Smooth muscle cell (in vitro differentiated cells): ENCODE measurements around the gene ZNF423. TPM values are rescaled to one million over a fixed set of nuclear protein-coding genes. Genes with fewer than 3 reads are reported as not detected.

ENCODE experiments used
- DNase-seq: peaks from one replicate; lab custom pipeline; 2025; ENCODE audit not compliant: unreplicated experiment; lab: John Stamatoyannopoulos, UW
- H2AFZ ChIP-seq: fragments of 200-600 bp; sonication (generic); 2 replicates; pipeline ENCODE4 v1.6.0; 2016; ENCODE audit warnings: antibody characterized with exemption, low read depth, mild to moderate bottlenecking
- H3F3A ChIP-seq: fragments of 200-600 bp; sonication (generic); 2 replicates; pipeline ENCODE4 v1.6.0; 2017; ENCODE audit warnings: antibody characterized with exemption, low read depth
- H3K27ac ChIP-seq: fragments of 200-600 bp; sonication (generic); 2 replicates; pipeline ENCODE4 v1.5.1; 2016; ENCODE audit warnings: low read depth, mild to moderate bottlenecking
- H3K27me3 ChIP-seq: fragments of 200-600 bp; sonication (generic); 2 replicates; pipeline ENCODE4 v1.6.1; 2016; ENCODE audit warnings: low read depth, mild to moderate bottlenecking
- H3K36me3 ChIP-seq: fragments of 200-600 bp; sonication (generic); 2 replicates; pipeline ENCODE4 v1.5.1; 2016; ENCODE audit warnings: low read depth
- H3K4me1 ChIP-seq: fragments of 200-600 bp; sonication (generic); 2 replicates; pipeline ENCODE4 v1.5.1; 2016; ENCODE audit warnings: low read depth
- H3K4me2 ChIP-seq: fragments of 200-600 bp; sonication (generic); 2 replicates; pipeline ENCODE4 v1.6.0; 2016; ENCODE audit warnings: mild to moderate bottlenecking
- H3K4me3 ChIP-seq: fragments of 200-600 bp; sonication (generic); 2 replicates; pipeline ENCODE4 v1.5.1; 2016; ENCODE audit warnings: mild to moderate bottlenecking
- H3K79me2 ChIP-seq: fragments of 200-600 bp; sonication (generic); 2 replicates; pipeline ENCODE4 v1.6.0; 2016; ENCODE audit warnings: low read depth, mild to moderate bottlenecking
- H3K9ac ChIP-seq: fragments of 200-600 bp; sonication (generic); 2 replicates; pipeline ENCODE4 v1.6.0; 2016; ENCODE audit warnings: low read depth
- H3K9me3 ChIP-seq: fragments of 200-600 bp; sonication (generic); replicated peaks from 2 replicates; pipeline ENCODE4 v1.5.1; 2016; ENCODE audit warnings: low read depth
- H4K20me1 ChIP-seq: fragments of 200-600 bp; sonication (generic); 2 replicates; pipeline ENCODE4 v1.6.0; 2016; ENCODE audit warnings: low read depth
- WGBS: methylation state at CpG from one replicate; pipeline ENCODE4 v1.1.7; 2016; ENCODE audit warnings: low lambda C conversion rate; 5-methylcytosine and 5-hydroxymethylcytosine counted together
- polyA plus RNA-seq: library from polyadenylated mRNA; unstranded; fragments of >200 nt; fragmentation: Nextera tagmentation; extraction: Ambion mirVana; gene quantifications from 2 replicates; pipeline ENCODE4 v1.2.1, GENCODE V29; 2016
- total RNA-seq: library from RNA; depleted of rRNA; stranded (reverse); fragments of >200 nt; gene quantifications from 2 replicates; pipeline ENCODE4 v1.2.3, GENCODE V29; 2014
- TF ChIP-seq, protein P1 (sequence below): fragments of 200-600 bp; sonication (generic); IDR thresholded peaks from 2 replicates; pipeline ENCODE4 v1.5.1; 2017; ENCODE audit warnings: borderline replicate concordance, mild to moderate bottlenecking, antibody characterized with exemption; ENCODE audit not compliant: insufficient read depth, poor library complexity, severe bottlenecking

Gene ZNF423
- total and polyA plus RNA-seq, 2 experiments from 2014 or later = 6.9 to 7.0 TPM

DNA sequence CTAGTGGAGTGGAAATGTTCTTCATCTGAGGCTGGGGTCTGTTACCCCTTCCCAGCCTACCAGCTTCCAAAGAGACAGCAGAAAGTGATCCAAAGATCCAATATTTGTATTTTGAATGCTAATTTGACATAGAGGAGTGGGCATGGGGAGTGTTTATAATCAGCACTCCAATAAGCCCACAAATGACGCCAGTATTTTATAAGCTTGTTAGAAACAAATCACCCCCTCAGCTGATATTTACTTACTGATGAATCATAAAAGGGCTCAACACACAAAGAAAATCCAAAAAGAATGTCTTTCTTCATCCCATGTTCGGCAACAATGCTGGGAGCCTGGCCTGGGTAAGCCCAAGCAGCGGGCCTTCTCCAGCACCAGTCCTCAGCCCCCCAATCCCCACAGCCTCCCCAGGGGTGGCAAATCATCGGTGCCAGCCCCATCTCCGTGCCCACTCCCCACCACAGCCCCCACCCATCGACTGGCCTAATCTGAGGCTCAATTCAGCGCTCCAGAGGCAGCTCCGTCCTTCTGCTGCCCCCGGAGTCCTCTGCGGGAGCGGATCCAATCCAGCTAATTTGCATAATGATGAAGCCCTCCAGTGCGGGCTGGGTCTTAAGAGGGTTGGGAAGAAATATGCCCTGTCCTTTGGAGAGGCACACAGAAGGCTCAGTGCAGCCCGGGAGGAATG lies 312.8 kb downstream of the ZNF423 start:
- H3K4me2 ChIP-seq = no peak overlapping the region
- no peaks in the 10 kb centered on the region for H3K9me3 ChIP-seq
- H3K27ac ChIP-seq = no peak overlapping the region
- 84% methylated on average over 13 of the region's 13 CpGs for WGBS
- H3K79me2 ChIP-seq = no peaks in the 10 kb centered on the region
- no peak for DNase-seq
- H2AFZ ChIP-seq = no peak overlapping the region
- H3K27me3 ChIP-seq = no peaks in the 10 kb centered on the region
- H3K36me3 ChIP-seq = no peaks in the 10 kb centered on the region
- peaks cover 5% of the 10 kb centered on the region for H4K20me1 ChIP-seq
- H3F3A ChIP-seq = no peaks in the 10 kb centered on the region
- no peak overlapping the region for H3K4me3 ChIP-seq
- no peak overlapping the region for H3K9ac ChIP-seq
- H3K4me1 ChIP-seq = peaks cover 15% of the 10 kb centered on the region
- TF ChIP-seq, protein P1, sequence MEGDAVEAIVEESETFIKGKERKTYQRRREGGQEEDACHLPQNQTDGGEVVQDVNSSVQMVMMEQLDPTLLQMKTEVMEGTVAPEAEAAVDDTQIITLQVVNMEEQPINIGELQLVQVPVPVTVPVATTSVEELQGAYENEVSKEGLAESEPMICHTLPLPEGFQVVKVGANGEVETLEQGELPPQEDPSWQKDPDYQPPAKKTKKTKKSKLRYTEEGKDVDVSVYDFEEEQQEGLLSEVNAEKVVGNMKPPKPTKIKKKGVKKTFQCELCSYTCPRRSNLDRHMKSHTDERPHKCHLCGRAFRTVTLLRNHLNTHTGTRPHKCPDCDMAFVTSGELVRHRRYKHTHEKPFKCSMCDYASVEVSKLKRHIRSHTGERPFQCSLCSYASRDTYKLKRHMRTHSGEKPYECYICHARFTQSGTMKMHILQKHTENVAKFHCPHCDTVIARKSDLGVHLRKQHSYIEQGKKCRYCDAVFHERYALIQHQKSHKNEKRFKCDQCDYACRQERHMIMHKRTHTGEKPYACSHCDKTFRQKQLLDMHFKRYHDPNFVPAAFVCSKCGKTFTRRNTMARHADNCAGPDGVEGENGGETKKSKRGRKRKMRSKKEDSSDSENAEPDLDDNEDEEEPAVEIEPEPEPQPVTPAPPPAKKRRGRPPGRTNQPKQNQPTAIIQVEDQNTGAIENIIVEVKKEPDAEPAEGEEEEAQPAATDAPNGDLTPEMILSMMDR = no peak

DNA sequence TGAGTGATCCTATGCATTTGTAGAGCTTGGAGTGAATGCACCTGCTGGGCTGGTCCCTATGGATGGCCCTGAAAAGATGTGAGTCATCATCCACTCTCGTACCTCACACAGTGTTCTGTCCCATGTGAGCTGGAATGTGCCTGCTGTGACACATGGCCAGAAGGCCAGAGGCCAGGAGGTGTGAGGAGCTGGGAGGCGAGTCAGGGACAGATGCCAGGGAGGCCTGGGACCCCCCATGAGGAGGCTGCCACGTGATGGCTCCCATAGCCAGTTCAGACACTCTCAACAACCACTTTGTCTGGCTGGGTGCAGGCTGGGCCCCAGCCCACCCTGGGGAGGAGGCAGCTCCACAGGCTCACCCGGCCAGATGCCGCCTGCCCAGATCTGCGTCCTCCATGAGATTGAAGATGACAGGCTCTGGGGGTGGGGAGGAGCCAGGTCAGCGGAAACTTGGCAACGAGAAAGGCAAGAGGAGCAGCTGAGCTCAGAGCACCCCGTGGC lies 313.5 kb downstream of the ZNF423 start:
- Histone ChIP-seq H3K27ac (no peak overlapping the region), H3K4me2 (no peak overlapping the region), H3K4me3 (no peak overlapping the region), H3K36me3 (no peaks in the 10 kb centered on the region), H3K9ac (no peak overlapping the region), H2AFZ (no peak overlapping the region), H3K9me3 (no peaks in the 10 kb centered on the region), H3K27me3 (no peaks in the 10 kb centered on the region), H4K20me1 (peaks cover 5% of the 10 kb centered on the region), H3K4me1 (peaks cover 12% of the 10 kb centered on the region), H3K79me2 (no peaks in the 10 kb centered on the region), H3F3A (no peaks in the 10 kb centered on the region)
- TF ChIP-seq, protein P1 = no peak
- whole genome bisulfite sequencing = 91% methylated on average over 8 of the region's 9 CpGs
- no peak for DNase-seq

DNA sequence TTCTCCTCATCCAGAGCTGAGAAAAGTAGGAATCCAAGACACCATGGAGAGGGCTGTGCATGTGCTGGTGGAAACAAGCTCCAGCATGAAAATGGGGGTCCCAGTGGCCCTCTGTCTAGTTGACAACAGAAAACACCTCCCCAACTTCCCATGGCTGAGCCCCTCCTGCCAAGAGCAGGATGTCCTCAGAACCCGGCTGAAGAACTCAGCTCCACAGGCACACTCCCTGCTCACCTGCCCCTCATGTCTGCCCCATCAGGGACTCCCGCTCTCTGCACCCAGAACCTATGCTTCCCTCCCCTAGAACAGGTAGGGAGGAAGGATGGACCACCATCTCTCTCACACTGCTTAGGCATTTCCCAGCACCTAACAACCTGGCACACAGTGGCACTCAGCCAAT lies 315.1 kb downstream of the ZNF423 start:
- TF ChIP-seq, protein P1 = no peak
- no peaks in the 10 kb centered on the region for H3K27me3 ChIP-seq
- H3K4me3 ChIP-seq = no peak overlapping the region
- peaks cover 5% of the 10 kb centered on the region for H4K20me1 ChIP-seq
- no peak overlapping the region for H3K27ac ChIP-seq
- no peaks in the 10 kb centered on the region for H3K36me3 ChIP-seq
- no peaks in the 10 kb centered on the region for H3K9me3 ChIP-seq
- H3K9ac ChIP-seq = no peak overlapping the region
- H3F3A ChIP-seq = no peaks in the 10 kb centered on the region
- peaks cover 11% of the 10 kb centered on the region for H3K4me1 ChIP-seq
- DNase-seq = no peak
- WGBS = 93% methylated on average over 2 of the region's 2 CpGs
- no peaks in the 10 kb centered on the region for H3K79me2 ChIP-seq
- H3K4me2 ChIP-seq = no peak overlapping the region
- H2AFZ ChIP-seq = no peak overlapping the region

DNA sequence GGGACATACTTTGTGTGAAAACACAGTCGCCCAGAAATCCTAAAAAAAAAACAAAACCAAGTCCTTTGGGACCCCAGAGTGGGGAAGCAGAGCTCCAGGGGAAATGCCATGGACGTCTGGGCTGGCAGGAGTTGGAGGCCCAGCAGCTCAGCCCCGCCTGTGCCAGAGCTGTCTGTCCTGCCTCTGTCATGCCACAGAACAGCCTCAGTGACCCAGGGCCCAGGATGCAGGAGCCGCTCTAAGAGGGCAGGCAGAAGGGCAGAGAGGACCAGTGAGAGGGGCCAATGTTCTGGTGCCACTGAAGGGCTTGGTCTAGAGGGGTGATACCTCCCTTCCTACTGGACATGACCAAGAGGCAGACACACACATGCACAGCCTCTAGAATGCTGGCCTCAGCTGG lies 316.2 kb downstream of the ZNF423 start:
- Histone ChIP-seq H3K4me3 (no peak overlapping the region), H3K9ac (no peak overlapping the region), H3F3A (no peaks in the 10 kb centered on the region), H3K4me1 (peaks cover 11% of the 10 kb centered on the region), H3K27ac (no peak overlapping the region), H2AFZ (no peak overlapping the region), H3K36me3 (no peaks in the 10 kb centered on the region), H4K20me1 (peaks cover 5% of the 10 kb centered on the region), H3K9me3 (no peaks in the 10 kb centered on the region), H3K4me2 (no peak overlapping the region), H3K79me2 (no peaks in the 10 kb centered on the region), H3K27me3 (no peaks in the 10 kb centered on the region)
- TF ChIP-seq, protein P1 = no peak
- 85% methylated on average over 4 of the region's 4 CpGs for WGBS
- DNase-seq = no peak
